Upper lobe of left lung (tissue), 4 donors: Measurements from ENCODE around the gene FHIT.

Experiments
- CTCF ChIP-seq, 6 experiments: fragments of 450-650 bp in 4 of 6; fragments of 200-600 bp in 2 of 6; sonication (generic) in 2 of 6; IDR thresholded peaks; one replicate each; pipeline ENCODE4 v1.5.1; 2016 to 2019; ENCODE audit warnings: antibody characterized with exemption in 6 of 6
- EP300 ChIP-seq, 4 donors: sonication (generic); formaldehyde crosslinking; IDR thresholded peaks; one replicate each; pipeline ENCODE4 v1.5.1; 2017; ENCODE audit warnings: antibody characterized with exemption in 4 of 4, control low read depth in 2 of 4
- POLR2AphosphoS5 ChIP-seq, 2 donors: sonication (generic); formaldehyde crosslinking; IDR thresholded peaks; one replicate each; pipeline ENCODE4 v1.5.1; 2017; ENCODE audit warnings: antibody characterized with exemption in 2 of 2

GRCh38 chr3:61253756-61254155 lies 2.5 kb upstream of the FHIT start:
- TF ChIP-seq EP300 (IDR thresholded peaks at IDR 0.05) (no peak), POLR2AphosphoS5 (IDR thresholded peaks at IDR 0.05) (no peak), CTCF (IDR thresholded peaks at IDR 0.05) (no peak)
